ENCODE results near the gene PAPPA. TPM values are rescaled to one million over a fixed set of nuclear protein-coding genes. Genes with fewer than 3 reads are reported as not detected.

PAPPA gene
- total RNA-seq, 1 donor from 2014 or later = 1.1 TPM

DNA sequence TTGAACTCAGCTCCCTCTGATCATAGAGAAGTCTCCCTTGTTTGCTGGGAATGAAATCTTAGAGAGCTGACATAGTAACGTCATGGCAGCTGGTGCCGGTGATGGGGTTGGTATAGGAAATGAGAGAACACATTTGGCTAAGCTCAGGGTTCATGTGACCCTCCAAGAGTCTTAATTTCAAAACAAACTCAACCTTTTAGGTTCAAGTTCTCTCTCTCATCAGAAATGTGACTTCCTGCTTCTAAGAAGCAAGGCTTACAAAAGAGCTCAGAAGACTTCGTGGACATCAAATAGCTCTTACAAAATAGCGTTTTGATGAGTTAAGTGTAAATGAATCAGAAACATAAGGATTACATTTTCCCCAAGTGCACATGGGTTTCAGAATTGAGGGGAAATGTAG, 97.3 kb downstream of the PAPPA start:
- ATAC-seq = no peak
- intact Hi-C loops (cut with DNase I) = no loop called here
- DNase-seq (ENCODE audit: missing footprints) = no peak

DNA sequence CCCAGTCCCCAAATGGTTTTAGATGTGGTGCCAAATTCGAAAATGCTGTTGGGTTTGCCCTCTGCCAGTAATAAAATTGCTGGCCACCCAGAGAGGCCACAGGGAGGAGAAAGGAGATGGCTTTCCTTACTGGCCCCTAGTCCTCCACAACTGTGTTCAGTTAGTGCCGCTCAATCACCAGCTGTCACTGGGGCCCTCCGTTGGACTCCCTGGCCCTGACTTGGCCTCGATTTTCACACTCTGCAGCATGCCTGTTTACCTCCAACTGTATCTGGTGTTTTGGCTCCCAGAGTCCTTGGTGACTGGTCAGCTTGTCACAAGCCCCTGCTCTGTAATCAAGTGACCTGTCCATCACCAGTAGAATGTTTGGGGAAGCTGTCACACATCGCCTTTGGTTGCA, 97.8 kb downstream of the PAPPA start:
- intact Hi-C loops (cut with DNase I) = no loop called here
- no peak for DNase-seq (ENCODE audit: missing footprints)
- ATAC-seq = no peak

GRCh38 chr9:116260531-116260930, 106.9 kb downstream of the PAPPA start:
- no peak for DNase-seq (ENCODE audit: missing footprints)
- intact Hi-C loops (cut with DNase I) = no loop called here
- ATAC-seq = no peak

DNA sequence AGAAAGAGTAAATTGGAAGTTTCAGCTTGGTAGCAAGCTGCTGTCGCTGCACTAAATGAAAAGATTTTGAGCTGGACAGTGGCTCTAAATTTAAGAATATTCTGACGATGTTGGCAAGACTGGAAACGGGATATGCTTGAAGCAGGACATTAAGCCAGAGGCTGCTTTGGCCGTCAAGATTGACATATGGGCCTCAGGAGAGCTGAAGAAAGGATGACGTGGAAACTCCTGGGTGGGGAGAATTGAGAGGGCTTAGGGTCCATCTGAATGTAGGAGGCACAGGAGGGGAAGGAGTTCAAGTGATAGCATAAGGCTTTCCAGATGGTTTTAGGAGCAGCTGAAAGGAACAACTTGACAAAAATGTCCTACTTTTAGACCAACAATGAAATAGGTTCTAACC, 108.9 kb downstream of the PAPPA start:
- no peak for ATAC-seq
- intact Hi-C loops (cut with DNase I) = no loop called here
- no peak for DNase-seq (ENCODE audit: missing footprints)

DNA sequence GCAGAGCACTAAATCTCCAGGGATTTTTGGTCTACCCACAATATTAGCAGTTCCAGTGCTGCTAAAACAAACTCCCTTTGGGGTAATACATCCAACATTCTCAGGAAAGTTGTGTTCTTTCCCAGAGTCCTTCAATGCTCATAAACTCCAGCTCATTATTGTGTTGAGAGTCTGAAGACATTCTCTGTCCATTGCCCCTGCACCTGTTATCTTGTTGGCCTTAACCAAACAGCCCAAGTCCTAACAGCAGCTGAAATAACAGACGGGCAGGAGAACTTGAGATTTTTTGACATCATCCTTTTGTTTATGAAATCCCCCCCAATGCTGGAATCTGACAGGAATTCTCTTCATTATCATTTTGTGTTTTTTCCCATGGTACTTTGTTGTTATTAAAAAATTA, 110.8 kb downstream of the PAPPA start:
- ATAC-seq = no peak
- intact Hi-C loops (cut with DNase I) = no loop called here
- no peak for DNase-seq (ENCODE audit: missing footprints)

GRCh38 chr9:116267021-116267420, 113.4 kb downstream of the PAPPA start:
- DNase-seq (ENCODE audit: missing footprints) (no peak), ATAC-seq (no peak)
- intact Hi-C loops (cut with DNase I) = no loop called here

GRCh38 chr9:116269250-116269649, 115.7 kb downstream of the PAPPA start:
- no peak for DNase-seq (ENCODE audit: missing footprints)
- ATAC-seq = no peak
- intact Hi-C loops (cut with DNase I) = no loop called here

- ATAC-seq (no peak), DNase-seq (ENCODE audit: missing footprints) (no peak)
- intact Hi-C loops (cut with DNase I) = no loop called here
Measured at GRCh38 chr9:116270546-116270945, 117.0 kb downstream of the PAPPA start.

DNA sequence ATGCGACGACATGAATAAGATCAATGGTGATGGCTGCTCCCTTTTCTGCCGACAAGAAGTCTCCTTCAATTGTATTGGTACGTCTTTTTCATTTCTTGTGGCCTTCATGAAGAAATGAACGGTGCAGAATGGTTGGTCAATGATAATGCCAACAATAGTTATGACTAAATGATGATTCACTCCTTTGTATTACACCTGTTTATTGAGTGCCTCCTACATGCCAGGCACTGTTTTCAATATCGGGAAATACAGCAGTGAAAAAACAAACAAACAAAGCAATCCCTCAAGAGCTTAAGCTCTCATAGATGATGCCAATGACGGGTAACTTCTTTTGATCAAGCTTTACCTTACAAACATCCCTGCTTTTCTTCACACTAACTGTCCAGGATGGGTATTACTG, 117.7 kb downstream of the PAPPA start:
- no peak for DNase-seq (ENCODE audit: missing footprints)
- no peak for ATAC-seq
- intact Hi-C loops (cut with DNase I) = no loop called here

DNA sequence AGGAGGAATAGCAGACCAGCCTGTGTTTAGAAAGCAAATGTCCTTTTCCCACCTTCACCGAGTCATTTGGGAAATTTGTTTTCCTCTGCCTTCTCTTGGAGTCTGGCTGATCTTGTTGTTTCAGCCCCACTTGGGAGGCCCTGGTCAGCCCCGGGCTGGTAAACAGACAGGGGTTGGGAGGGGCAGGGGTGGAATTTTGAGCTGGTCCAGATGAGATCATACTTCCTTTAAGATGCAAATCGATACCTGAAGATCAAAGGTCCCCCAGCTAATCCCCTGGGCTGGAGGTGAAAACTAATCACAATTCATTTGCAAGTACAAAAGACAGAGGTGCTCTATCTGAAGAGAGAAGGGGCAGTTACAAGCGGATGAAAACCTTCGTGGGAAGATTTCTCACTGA, 118.4 kb downstream of the PAPPA start:
- ATAC-seq (no peak), DNase-seq (ENCODE audit: missing footprints) (no peak)
- intact Hi-C loops (cut with DNase I) = no loop called here

GRCh38 chr9:116274293-116274692, 120.7 kb downstream of the PAPPA start:
- intact Hi-C loops (cut with DNase I) = no loop called here
- DNase-seq (ENCODE audit: missing footprints) = no peak
- ATAC-seq = no peak

GRCh38 chr9:116275418-116276195, 122.0 kb downstream of the PAPPA start:
- DNase-seq (ENCODE audit: missing footprints) (no peak), ATAC-seq (peak; percentile 29)
- intact Hi-C loops (cut with DNase I) = no loop called here

DNA sequence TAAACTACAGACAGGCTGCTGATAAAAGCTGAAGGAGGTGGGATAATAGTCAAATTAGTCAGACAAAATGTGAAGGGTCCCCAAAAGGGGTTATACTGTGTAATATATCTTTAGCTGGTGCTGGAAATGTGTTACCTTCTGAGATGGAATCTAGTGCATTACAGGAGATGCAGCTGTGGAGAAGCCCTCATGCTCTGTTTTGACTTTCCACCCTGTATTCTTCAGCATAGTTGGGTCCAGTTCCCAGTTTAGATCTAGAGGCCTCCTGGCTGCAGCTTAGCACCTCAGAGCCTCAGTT, 122.6 kb downstream of the PAPPA start:
- DNase-seq (ENCODE audit: missing footprints) = no peak
- ATAC-seq = peak; percentile 12
- intact Hi-C loops (cut with DNase I) = no loop called here

DNA sequence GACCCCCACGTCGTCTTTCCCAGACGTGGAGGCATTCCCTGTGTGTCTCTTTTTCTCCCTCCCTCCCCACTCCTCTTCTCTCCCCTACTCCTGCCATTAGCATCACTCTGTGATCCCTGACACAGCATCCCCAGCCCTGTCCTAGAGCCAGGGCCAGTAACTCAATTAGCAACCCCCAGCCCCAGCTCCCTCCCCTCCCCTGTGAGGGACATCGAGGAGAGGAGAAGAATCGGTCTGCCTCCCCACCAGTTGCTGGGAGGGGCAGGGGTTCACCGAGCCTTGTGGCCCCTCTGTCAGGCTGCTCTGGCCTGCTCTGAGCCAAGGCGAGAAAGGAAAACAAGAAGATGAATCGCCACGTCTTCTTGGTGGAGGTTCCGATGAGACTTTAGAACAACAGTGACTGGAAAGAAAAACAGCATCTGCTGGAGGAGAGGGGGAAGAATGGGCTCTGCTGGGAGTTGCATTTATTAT, 123.1 kb downstream of the PAPPA start:
- intact Hi-C loops (cut with DNase I) = no loop called here
- ATAC-seq (no peak), DNase-seq (ENCODE audit: missing footprints) (no peak)

DNA sequence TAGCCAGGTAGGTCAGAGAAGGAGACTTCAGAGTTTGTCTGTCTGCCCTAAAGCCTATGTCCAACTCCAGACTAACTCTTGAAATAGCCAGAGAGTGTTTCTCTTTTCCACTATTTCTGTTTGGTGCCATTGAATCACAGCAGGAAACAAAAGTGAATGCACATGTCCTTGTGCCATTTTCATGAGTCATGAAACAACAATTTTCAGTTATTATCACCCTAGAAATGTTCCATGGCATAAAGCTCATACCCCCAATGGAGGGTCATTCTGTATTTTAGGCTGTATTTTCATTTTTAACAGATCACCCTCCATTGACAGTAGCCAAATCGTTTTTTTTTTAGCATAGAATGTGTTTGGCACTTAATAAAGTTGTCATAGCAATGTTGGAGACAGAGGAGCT, 124.7 kb downstream of the PAPPA start:
- ATAC-seq = no peak
- DNase-seq (ENCODE audit: missing footprints) = no peak
- intact Hi-C loops (cut with DNase I) = no loop called here

- intact Hi-C loops (cut with DNase I) = no loop called here
- ATAC-seq = no peak
- DNase-seq (ENCODE audit: missing footprints) = no peak
Measured at GRCh38 chr9:116279230-116279629, 125.6 kb downstream of the PAPPA start.

- intact Hi-C loops (cut with DNase I) = no loop called here
- ATAC-seq (no peak), DNase-seq (ENCODE audit: missing footprints) (no peak)
Measured at GRCh38 chr9:116280529-116280928, 126.9 kb downstream of the PAPPA start.

DNA sequence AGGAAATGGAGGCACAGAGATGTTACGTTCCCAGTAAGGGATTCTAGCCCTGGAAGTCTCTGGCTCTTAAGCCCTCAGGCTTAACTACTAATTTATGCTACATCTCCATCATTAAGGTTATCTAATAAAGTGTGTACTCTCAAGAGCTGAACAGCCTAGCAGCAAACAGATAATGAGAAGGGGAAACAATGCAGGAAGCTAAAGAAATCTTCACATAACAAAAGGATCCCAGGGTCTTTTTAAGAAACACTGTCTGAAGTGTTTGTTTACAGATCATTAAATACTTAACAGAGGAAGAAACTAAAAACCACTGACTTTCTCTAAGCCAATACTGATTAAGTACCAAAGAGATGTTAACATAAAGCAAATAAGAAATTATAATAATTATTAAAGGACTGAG, 129.0 kb downstream of the PAPPA start:
- intact Hi-C loops (cut with DNase I) = no loop called here
- DNase-seq (ENCODE audit: missing footprints) (no peak), ATAC-seq (no peak)

DNA sequence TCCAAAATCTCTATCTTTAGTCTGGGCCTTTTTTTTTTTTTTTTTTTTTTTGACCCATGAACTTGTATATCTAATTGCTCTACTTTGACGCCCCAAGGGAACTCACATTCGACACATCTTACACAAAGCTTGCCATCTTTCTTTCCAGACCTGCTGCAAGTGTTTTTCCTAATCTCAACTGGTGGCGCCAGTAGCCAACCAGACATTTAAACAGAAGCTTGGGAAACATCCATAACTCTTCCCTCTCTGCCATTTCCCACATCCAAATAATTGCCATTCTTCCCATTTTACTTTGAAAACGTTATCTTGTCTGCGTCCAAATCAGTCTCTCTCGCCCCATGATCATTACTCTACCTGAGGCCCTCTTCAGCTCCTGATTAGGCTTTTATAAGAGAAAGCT, 130.9 kb downstream of the PAPPA start:
- intact Hi-C loops (cut with DNase I) = no loop called here
- no peak for ATAC-seq
- DNase-seq (ENCODE audit: missing footprints) = no peak

GRCh38 chr9:116285320-116285719, 131.7 kb downstream of the PAPPA start:
- ATAC-seq = no peak
- intact Hi-C loops (cut with DNase I) = no loop called here
- DNase-seq (ENCODE audit: missing footprints) = no peak

DNA sequence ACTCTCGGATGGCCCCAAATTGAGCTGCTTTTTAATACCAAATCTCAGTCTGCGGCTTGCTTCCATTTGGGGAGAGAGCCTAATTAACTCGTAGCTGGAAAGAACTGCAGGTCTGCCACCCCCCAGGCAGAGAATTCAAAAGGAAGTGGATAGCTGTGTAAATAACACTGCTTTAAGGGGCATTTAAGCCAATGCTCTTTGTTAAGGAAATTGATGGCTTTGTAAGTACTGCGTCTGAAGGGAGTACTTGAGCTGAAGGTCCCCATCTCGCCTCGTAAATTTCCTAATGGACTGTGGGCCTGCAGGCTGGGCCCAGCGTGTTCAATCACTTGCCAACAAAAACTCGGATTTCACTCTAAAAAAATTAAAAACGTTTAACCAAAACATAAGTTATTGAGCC, 132.7 kb downstream of the PAPPA start:
- no peak for DNase-seq (ENCODE audit: missing footprints)
- ATAC-seq = no peak
- intact Hi-C loops (cut with DNase I) = no loop called here

Measured in Right ventricle myocardium inferior (tissue), 1 donor.